ENCODE data around the gene PRR19.

The PRR19 gene

DNA sequence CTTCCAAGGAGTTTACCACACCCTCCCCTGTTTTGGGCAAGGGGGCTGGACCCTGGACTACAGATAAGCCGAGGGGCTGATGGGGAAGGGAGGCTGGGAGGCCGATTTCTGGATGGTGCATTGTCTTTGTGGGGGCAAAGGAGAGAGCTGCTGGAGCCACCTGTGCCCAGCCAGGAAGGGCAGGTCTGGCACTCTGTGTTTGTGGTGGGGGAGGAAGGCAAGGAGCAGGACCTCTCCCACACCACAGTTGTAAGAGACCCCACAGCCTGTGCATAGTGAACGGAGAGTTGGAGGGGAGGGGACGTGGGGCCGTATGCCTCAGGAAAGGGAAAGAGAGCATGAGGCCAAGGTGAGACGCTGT lies 16.0 kb upstream of the PRR19 start:
- TF ChIP-seq, protein P1, sequence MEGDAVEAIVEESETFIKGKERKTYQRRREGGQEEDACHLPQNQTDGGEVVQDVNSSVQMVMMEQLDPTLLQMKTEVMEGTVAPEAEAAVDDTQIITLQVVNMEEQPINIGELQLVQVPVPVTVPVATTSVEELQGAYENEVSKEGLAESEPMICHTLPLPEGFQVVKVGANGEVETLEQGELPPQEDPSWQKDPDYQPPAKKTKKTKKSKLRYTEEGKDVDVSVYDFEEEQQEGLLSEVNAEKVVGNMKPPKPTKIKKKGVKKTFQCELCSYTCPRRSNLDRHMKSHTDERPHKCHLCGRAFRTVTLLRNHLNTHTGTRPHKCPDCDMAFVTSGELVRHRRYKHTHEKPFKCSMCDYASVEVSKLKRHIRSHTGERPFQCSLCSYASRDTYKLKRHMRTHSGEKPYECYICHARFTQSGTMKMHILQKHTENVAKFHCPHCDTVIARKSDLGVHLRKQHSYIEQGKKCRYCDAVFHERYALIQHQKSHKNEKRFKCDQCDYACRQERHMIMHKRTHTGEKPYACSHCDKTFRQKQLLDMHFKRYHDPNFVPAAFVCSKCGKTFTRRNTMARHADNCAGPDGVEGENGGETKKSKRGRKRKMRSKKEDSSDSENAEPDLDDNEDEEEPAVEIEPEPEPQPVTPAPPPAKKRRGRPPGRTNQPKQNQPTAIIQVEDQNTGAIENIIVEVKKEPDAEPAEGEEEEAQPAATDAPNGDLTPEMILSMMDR (IDR thresholded peaks at IDR 0.05; ENCODE audit: insufficient read depth, low read depth, low read length, missing control alignments): no peak
- no peak overlapping the region for H3K4me3 ChIP-seq (ENCODE audit: low read length)
- DNase-seq (ENCODE audit: low read depth): no peak

- no peak for DNase-seq (ENCODE audit: low read depth)
- no peak overlapping the region for H3K4me3 ChIP-seq (ENCODE audit: low read length)
These were observed 15.4 kb upstream of the PRR19 start for GRCh38 chr19:42286349-42287016.

GRCh38 chr19:42287017-42287826 lies 14.7 kb upstream of the PRR19 start:
- DNase-seq (ENCODE audit: low read depth): no peak
- TF ChIP-seq, protein P1 (IDR thresholded peaks at IDR 0.05; ENCODE audit: insufficient read depth, low read depth, low read length, missing control alignments): no peak
- H3K4me3 ChIP-seq (ENCODE audit: low read length): no peak overlapping the region

More at GRCh38 chr19:42286349-42287016, 15.4 kb upstream of the PRR19 start:
- TF ChIP-seq, protein P1 (IDR thresholded peaks at IDR 0.05; ENCODE audit: insufficient read depth, low read depth, low read length, missing control alignments): no peak

DNA sequence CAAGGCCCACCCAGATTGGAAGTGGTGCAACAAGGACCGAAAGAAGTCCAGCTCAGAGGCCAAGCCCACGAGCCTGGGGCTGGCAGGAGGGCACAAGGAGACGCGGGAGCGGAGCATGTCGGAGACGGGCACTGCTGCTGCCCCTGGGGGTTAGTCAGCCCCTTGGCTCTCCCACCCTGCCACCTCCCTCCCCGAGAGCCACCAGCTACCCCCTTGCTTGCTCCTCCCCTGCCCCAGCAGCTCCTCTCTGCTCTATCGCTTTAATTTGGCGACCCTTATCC lies 14.2 kb upstream of the PRR19 start:
- H3K4me3 ChIP-seq (ENCODE audit: low read length): no peak overlapping the region
- DNase-seq (ENCODE audit: low read depth): no peak
- TF ChIP-seq, protein P1 (IDR thresholded peaks at IDR 0.05; ENCODE audit: insufficient read depth, low read depth, low read length, missing control alignments): no peak

GRCh38 chr19:42288387-42288786 lies 13.5 kb upstream of the PRR19 start:
- H3K4me3 ChIP-seq (ENCODE audit: low read length): no peak overlapping the region
- TF ChIP-seq, protein P1 (IDR thresholded peaks at IDR 0.05; ENCODE audit: insufficient read depth, low read depth, low read length, missing control alignments): no peak
- DNase-seq (ENCODE audit: low read depth): no peak

GRCh38 chr19:42288881-42289555 lies 12.9 kb upstream of the PRR19 start:
- no peak overlapping the region for H3K4me3 ChIP-seq (ENCODE audit: low read length)
- no peak for DNase-seq (ENCODE audit: low read depth)
- TF ChIP-seq, protein P1 (IDR thresholded peaks at IDR 0.05; ENCODE audit: insufficient read depth, low read depth, low read length, missing control alignments): no peak
